ENCODE measurements around the gene CCDC3.

DNA sequence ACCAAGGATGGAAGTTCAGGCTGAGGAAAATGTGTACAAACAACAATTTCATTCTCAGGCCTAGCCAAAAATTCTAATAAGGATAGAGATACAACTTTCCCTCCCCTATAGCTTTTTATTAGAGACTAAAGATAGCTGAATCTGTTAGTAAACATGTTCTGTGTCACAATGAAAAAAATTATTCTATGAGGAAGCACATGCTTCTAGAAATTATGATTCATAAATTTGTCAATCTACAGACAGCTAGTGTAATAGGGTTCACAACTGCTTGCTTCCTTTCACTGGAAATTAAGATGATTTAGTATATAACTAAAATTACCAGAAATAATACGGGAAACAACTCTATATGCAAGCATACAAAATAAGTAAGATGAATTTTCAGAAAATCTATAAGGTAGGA lies 56.6 kb downstream of the CCDC3 start:
- TF ChIP-seq, protein P1, sequence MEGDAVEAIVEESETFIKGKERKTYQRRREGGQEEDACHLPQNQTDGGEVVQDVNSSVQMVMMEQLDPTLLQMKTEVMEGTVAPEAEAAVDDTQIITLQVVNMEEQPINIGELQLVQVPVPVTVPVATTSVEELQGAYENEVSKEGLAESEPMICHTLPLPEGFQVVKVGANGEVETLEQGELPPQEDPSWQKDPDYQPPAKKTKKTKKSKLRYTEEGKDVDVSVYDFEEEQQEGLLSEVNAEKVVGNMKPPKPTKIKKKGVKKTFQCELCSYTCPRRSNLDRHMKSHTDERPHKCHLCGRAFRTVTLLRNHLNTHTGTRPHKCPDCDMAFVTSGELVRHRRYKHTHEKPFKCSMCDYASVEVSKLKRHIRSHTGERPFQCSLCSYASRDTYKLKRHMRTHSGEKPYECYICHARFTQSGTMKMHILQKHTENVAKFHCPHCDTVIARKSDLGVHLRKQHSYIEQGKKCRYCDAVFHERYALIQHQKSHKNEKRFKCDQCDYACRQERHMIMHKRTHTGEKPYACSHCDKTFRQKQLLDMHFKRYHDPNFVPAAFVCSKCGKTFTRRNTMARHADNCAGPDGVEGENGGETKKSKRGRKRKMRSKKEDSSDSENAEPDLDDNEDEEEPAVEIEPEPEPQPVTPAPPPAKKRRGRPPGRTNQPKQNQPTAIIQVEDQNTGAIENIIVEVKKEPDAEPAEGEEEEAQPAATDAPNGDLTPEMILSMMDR (IDR thresholded peaks at IDR 0.05): no peak
- no peak for TF ChIP-seq POLR2A (IDR thresholded peaks at IDR 0.05)

Data from right lobe of liver (tissue), 4 donors.